NCI-H2107 (cell line): ENCODE measurements around the gene PRR14.
"Not testable (repeated sequence)": the region's sequence is repeated elsewhere in the genome, so short reads cannot be mapped to it uniquely, and the experiment has no call there.

ENCODE experiments used
- DNase-seq: peaks from one replicate; lab custom pipeline; 2025; lab: John Stamatoyannopoulos, UW

The PRR14 gene

DNA sequence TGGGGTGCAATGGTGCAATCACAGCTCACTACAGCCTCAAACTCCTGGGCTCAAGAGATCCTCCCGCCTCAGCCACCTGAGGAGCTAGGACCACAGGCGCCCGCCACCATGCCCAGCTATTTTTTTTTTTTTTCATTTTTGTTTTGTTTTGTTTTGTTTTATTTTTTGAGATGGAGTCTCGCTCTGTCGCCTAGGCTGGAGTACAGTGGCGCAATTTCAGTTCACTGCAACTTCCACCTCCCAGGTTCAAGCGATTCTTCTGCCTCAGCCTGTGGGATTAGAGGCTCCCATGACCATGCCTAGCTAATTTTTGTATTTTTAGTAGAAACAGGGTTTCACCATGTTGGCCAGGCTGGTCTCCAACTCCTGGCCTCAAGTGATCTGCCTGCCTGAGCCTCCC is 18.3 kb upstream of the PRR14 start:
- not testable (repeated sequence) for DNase-seq

DNA sequence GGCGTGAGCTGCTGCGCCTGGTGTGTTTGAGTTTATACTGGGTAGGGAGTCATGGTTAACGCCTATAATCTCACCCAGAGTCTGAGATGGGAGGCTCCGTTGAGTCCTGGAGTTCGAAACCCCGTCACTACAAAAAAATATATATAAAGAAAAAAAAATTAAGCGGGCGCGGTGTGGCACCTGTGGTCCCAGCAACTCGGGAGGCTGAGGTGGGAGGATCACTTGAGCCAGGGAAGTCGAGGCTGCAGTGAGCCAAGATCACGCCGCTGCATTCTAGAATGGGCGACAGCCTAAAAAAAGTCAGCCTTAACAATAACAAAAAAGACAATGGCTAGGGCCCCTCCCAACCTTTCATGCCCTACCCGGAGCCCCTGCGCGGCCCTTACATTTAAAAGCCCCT is 17.2 kb upstream of the PRR14 start:
- DNase-seq: no peak

DNA sequence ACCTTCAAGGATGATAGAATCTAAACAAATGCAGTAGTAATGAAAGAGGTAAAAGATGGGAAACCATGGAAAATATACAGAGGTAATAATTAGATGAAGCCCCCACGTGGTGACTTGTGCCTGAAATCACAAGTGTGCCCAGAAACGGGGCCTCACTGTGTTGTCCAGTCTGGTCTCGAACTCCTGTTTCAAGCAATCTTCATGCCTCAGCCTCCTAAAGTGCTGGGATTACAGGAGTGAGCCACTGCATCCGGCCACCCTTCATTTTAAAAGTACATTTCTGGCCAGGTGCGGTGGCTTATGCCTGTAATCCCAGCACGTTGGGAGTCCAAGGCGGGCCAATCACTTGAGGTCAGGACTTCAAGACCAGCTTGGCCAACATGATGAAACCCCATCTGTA is 14.2 kb upstream of the PRR14 start:
- DNase-seq: no peak

DNA sequence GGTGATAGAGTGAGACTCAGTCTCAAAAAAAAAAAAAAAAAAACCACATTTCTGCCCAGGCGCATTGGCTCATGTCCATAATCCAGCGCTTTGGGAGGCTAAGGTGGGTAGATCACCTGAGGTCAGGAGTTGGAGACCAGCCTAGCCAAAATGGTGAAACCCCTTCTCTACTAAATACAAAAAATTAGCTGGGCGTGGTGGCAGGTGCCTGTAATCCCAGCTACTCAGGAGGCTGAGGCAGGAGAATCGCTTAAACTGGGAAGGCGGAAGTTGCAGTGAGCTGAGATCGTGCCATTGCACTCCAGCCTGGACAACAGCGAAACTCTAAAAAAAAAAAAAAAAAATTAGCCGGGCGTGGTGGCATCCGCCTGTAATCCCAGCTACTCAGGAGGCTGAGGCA is 13.6 kb upstream of the PRR14 start:
- not testable (repeated sequence) for DNase-seq

DNA sequence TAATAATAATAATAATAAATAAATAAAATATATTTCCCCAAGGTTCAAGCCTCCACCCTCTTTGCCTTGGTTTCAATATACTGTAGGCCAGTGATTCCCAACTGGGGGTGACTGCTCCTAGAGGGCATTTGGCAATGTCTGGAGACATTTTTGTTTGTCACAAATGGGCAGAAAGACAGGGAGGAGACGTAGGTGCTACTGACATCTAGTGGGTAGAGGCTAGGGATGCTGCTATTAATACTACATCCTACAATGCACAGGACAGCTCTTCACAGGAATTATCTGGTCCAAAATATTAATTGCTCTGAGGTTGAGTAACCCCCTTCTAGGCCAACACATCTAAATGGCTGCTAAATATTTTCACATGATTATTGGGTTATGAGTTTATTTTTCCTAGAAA is 12.8 kb upstream of the PRR14 start:
- DNase-seq: peak; percentile 39

DNA sequence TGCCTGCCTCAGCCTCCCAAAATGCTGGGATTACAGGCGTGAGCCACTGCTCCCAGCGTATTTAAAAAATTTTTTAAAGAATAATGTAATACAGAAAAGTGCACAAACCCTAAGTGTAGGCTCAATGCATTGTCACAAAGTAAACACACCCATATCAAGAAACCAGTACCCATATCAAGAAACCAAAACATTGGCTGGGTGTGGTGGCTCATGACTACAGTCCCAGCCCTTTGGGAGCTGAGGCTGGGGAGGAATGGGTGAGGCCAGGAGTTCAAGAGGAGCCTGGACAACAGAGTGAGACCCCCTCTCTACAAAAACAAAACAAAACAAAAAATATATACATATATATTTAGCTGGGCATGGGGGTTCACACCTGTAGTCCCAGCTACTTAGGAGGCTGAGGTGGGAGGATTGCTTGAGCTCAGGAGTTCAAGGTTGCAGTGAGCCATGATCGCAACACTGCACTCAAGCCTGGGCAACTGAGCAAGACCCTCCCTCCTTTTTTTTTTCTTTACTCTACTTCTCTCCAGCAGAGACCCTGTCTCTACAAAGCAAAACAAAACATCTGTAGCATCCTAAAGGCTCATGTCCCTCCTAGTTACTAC is 9.3 kb upstream of the PRR14 start:
- DNase-seq: no peak

DNA sequence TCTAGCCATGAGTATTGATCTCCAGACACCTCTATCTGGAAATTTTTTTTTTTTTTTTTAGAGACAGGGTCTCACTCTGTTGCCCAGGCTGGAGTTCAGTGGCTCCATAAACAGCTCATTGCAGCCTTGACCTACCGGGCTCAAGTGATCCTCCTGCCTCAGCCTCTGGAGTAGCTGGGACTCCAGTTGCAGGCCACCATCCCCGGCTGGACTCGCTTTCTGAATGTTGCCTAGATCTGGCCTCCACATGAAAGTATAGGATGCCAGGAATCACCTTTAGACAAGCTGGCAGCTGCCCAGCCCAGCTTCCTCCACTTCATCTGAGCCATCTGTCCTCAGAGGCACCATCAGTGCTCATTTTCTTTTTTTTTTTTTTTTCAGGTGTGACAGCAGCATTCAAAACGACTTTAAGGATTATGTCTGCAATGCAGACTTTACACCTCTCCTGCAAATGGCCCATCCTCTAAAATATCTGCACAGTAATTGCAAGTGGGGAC is 6.4 kb upstream of the PRR14 start:
- no peak for DNase-seq

DNA sequence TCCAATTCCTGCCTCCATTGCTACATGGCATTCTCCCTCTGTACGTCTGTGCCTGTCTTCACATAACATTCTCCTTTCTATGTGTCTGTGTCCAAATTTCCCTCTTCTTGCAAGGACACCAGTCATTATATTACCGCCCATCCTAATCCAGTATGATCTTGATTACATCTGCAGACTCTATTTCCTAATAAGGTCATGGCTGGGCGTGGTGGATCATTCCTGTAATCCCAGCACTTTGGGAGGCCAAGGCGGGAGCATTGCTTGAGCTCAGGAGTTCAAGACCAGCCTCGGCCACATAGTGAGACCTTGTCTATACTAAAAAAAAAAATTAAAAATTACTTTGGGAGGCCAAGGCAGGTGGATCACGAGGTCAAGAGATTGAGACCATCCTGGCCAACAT is 5.0 kb upstream of the PRR14 start:
- no peak for DNase-seq

DNA sequence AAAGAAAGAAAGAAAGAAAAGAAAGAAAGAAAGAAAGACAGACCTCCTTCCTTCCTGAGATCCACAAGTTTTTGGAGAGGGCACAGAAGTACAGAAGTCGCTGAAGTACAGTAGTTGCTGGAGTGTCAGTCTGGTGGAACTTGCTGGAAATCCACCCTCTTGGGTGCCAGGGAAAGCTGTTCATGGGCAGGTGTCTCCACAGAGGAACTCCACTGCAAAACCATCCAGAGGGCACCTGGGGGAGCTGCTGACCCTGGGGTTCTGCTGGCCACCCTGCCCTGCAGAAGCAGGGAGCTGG is 3.5 kb upstream of the PRR14 start:
- no peak for DNase-seq

DNA sequence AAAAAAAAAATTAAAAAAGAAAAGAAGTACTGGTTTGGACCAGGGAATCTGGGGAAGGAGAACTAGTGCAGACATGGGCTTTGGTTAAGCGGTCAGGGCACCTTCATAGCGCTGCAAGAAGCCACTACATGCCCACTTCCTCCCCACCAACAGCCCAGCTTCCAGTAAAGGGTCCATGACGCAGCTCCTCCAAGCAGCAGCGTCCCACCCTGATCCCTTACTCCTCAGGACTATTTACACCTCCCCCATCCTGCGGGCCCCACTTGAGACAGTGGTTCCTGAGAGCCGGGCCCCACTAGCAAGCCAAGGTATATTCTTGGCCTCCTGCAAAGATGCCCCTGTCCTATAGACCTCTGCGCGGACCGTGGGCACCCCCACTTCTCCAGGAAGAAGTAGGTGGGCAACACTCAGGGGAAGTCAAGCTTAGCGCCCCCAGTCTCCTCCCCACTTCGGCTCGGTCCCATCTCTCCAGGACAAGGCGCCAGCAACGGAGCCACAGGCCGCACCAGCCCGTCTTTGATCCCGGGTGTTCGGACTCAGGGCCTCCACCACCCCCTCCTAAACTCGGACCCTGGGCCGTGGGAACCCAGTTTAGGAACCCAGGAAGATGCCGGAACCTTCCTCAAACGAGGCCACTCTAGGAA is 913 bp upstream of the PRR14 start:
- DNase-seq: no peak

DNA sequence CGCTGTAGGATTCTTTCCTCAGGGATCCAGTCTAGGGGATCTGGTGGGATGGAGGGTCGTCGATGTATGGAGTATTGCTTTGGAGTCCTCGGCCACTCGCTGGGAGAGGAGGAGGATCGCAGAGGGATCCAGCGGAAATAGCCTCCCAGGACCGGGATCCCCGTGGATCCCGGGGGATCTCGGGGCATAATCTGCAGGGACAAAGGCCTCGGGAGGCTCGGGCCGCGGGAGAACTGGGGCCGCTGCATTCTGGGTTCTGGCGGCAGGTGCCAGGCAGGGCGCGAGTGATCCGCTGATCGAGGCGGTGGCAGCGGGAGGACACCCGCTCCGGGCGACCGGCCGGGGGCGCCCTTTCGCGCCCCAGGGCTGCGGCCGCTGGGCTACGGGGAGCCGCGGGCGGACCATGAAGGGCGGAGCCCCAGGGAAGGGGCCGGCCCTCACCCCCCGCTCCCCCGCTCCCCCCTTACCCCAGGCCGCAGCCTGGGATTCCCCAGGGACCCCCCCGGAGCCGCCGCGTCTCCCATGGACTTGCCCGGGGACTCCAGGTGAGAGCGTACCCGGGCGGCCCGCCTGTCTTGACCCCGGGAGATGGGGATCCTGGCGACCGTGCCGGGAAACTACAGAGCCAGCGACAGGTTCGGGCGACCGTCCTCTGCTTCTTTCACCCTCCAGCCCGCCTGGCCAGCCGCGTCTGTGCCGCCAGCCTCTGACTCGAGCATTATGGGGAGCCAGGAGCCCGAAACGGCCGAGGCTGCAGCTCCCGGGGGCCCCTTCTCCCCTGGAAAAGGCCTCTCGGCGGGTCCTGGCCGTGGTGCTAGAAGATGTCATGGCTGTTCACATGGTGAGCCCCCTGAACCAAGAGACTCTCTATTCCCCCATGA is 604 bp downstream of the PRR14 start:
- DNase-seq: peak; percentile 71

DNA sequence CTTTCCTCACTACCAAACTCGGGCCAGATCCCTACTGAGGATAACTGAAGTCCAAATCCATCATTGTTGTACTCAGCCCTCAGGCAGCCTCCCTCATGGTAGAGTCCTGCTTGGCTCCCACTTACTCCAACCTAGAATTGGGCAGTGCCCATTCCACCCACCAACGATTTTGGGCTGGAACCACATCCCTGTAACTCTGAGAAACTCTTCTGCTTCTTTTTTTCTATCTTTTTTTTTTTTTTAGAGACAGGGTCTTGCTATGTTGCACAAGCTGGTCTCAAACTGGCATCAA is 1.2 kb downstream of the PRR14 start:
- DNase-seq: no peak

DNA sequence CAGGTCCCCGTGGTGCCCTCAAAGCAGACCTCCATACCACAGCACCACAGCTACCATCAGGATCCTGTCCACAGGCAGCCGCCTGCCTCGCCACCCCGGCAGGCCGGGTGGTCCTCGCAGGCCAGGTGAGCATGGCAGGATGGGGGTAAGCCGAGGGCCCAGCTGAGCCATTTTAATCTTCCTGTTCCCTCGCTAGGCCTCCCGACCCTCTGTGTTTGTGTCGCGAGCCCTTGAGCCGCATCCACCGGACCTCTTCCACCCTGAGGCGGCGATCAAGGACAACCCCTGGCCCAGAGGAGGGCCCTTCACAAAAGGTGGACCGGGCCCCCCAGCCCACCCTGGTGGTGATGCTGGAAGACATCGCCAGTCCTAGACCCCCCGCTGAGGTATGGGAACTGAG is 2.0 kb downstream of the PRR14 start:
- no peak for DNase-seq

DNA sequence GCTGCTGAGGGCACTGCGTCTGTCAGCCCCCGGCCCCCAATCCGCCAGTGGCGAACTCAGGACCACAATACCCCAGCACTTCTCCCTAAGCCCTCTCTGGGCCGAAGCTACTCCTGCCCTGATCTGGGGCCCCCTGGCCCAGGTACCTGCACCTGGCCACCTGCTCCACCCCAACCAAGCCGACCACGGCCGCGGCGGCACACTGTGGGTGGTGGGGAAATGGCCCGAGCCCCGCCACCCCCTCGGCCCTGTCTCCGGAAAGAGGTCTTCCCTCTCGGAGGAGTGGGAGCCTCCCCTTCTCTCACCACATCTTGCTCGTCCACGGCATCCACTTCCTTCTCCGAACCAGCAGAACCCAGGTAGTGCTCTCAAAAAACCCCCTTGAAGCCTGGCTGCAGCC is 4.1 kb downstream of the PRR14 start:
- DNase-seq: no peak

DNA sequence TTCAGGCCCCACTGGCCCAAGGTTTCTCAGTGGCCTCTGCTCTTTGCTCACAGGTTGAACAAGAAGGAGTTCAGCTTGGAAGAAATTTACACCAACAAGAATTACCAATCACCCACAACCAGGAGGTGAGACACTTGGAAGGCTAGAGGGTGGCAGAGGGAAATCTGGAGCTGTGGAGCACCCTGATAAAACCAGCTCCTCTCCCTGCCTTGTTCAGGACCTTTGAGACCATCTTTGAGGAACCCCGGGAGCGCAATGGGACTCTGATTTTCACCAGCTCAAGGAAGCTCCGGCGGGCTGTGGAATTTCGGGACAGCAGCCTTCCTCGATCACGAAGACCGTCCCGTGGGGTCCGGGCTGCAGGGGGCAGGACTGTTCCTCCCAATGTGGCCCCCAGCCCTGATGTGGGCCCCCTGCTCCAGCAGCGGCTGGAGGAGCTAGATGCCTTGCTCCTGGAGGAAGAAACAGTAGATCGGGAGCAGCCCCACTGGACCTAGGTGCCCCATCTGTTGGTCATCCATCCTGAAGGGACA is 5.1 kb downstream of the PRR14 start:
- no peak for DNase-seq

DNA sequence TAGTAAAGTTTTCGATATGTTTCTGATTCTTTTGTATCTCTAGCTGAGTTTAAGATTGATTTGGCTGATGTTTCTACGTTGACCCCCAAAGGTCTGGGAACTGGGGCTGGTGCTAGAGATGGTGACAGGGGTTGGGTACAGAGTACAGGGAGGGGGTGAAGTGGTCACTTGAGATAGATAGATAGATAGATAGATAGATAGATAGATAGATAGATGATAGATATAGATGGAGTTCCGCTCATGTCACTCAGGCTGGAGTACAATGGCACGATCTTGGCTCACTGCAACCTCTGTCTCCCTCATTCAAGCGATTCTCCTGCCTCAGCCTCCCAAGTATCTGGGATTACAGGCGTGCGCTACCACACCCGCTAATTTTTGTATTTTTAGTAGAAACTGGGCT is 5.6 kb downstream of the PRR14 start:
- no peak for DNase-seq

DNA sequence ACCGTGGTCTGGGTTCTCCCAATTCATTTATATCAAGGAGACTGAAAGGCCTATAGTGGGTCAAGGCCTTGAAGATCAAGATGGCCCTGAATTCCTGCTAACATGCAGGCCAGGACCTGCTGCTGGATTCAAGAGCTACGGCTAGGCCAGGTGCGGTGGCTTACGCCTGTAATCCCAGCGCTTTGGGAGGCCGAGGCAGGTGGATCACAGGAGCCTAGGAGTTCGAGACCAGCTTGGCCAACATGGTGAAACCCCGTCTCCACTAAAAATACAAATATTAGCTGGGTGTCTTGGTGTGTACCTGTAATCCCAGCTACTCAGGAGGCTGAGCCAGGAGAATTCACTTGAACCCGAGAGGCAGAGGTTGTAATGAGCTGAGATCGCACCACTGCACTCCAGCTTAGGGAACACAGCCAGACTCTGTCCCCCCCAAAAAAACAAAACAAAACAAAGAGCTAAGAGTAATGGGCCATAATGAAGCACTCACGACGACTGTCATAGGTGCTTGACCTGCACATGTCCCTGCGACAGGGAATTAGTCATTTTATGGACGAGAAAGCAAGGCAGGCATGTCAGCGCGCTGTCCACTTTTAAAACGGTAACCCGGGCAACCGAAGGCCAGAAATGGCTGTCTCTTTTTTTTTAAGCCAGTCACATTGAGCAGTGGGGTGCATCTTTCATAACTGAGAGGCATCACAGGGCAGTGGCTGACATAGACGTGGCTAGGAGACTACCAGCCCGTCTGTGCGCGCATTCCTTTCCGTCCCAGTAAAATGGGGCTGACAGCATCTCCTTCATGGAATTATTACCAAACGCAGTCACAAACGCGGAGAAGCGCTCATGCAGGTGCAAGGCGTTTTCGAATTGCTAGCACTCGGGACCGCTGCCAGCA is 6.5 kb downstream of the PRR14 start:
- no peak for DNase-seq

DNA sequence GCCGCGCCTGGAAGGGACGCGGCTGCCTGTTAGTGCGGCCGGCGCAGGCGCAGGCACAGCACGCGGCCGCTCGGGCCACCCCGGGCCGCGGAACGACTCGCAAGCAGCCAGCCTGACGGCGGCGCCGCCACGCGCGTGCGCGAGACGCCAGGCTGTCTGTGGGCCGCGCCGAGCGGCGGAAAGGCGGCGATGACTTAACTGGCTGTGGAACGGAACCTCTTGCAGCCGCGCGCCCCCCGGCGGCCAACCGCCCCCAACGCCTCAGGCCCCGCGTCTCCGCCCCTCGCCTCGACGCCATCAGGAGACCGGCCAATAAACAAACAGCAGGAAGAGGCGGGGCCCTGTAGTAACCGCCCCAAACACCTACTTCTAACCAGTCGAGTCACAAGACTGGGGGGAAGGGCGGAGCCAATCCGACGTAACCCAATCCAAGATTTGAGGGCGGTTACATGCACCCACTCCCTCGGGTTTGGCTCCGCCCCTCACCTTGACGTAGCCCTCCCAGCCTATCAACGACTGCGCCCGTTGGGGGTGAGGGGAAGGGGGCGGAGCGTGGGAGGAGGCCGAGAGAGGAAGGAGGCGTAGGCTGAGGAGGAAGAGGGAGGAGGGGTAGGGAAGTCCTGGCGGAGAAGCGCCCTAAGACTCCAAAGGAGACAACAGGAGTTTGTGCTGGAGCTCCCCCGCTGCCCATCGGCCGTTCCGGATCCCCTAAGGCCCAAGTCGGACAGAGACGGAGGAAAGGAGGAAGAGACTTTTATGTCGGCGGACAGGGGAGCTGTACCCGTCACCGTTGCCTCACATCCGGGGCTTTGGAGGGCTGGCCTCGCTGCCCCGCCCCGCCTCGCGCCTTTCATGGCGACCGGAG is 7.3 kb downstream of the PRR14 start, which contains the start of gene FBRS:
FBRS (plus strand) TSS at position 566 of the 865 bp plus-strand sequence. CDS start 1,088 bp downstream, outside the sequence.
- peak; percentile 99 for DNase-seq

DNA sequence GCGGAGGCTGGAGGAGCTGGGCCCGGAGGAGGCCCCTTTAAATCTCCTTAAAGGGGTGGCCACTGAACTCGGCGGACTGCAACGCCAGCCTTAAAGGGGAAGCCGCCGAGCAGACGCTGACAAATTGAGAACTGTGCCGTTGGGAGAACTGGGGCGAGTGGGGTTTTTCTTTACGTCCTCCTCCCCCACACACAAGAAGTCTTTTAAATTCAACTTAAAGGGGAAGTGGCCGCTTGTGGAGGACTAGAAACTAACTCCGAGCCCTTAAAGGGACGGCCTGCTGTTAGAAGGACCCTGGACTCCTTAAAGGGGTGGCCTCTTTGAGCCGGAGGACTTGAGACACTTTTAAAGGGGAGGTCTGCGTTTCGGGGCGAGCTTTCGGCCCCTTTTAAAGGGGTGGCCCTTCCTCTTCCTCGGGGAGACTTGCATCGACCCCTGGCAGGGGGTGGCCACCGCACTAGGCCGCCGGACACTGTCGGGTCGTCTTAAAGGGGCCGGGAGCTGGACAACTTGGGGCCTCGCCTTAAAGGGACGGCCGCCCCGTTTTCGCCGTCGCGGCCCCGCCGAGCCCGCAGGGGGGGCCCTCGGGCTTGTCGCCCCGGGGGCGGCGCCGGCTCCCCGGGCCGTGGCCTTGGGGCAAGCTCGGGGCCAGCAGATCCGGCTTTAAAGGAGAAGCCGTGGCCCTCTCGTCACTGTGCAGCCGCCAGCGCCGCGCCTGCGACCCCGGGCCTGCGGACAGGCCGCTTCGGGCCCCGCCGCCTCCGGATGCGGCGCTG is 8.2 kb downstream of the PRR14 start:
- DNase-seq: peak; percentile 73
